GM18951 (cell line): ENCODE results near the gene MICOS13.
"Not testable (repeated sequence)": the region's sequence is repeated elsewhere in the genome, so short reads cannot be mapped to it uniquely, and the experiment has no call there.

ENCODE experiments used
- POLR2A ChIP-seq: IDR thresholded peaks from 4 replicates; pipeline ENCODE4 v1.6.1; 2011; ENCODE audit warnings: mild to moderate bottlenecking; ENCODE audit not compliant: insufficient read length, insufficient read depth; ENCODE audit errors: extremely low read depth
- in situ Hi-C: fragments of 300-500 bp; cut with MboI; formaldehyde crosslinking; loops from one replicate; pipeline ENCODE4 v1.12.0; 2022; ENCODE audit warnings: low sequenced_read_pairs, mixed read lengths, inconsistent platforms; ENCODE audit not compliant: unreplicated experiment

The MICOS13 gene

GRCh38 chr19:5696196-5697021 lies 16.1 kb upstream of the MICOS13 start:
- in situ Hi-C loops = no loop called here
- no peak for TF ChIP-seq POLR2A

- peak; percentile 8 for TF ChIP-seq POLR2A
- in situ Hi-C loops = no loop called here
Measured at GRCh38 chr19:5695649-5696195, 15.4 kb upstream of the MICOS13 start.

- peak; percentile 7 for TF ChIP-seq POLR2A
- in situ Hi-C loops = no loop called here
Measured at GRCh38 chr19:5694956-5695648, 14.8 kb upstream of the MICOS13 start.

GRCh38 chr19:5694167-5694955 lies 14.0 kb upstream of the MICOS13 start:
- TF ChIP-seq POLR2A = no peak
- in situ Hi-C loops = no loop called here

- no peak for TF ChIP-seq POLR2A
- in situ Hi-C loops = no loop called here
Measured at GRCh38 chr19:5693195-5694166, 13.2 kb upstream of the MICOS13 start.

GRCh38 chr19:5692723-5693194 lies 12.4 kb upstream of the MICOS13 start:
- in situ Hi-C loops = no loop called here
- peak; percentile 14 for TF ChIP-seq POLR2A

GRCh38 chr19:5691822-5692722 lies 11.8 kb upstream of the MICOS13 start:
- in situ Hi-C loops = no loop called here
- TF ChIP-seq POLR2A = no peak

- no peak for TF ChIP-seq POLR2A
- in situ Hi-C loops = no loop called here
Measured at GRCh38 chr19:5690955-5691821, 10.9 kb upstream of the MICOS13 start.

- peak; percentile 99 for TF ChIP-seq POLR2A
- in situ Hi-C loops = no loop called here
Measured at GRCh38 chr19:5690125-5690954, 10.0 kb upstream of the MICOS13 start, which contains the start of gene RPL36. Gene RPL36 (plus strand): TSS chr19:5690295. CDS start chr19:5690508, 213 bp downstream.

GRCh38 chr19:5688262-5688881 lies 8.1 kb upstream of the MICOS13 start:
- in situ Hi-C loops = not testable (repeated sequence)
